LNCaP clone FGC (cell line): ENCODE results near the gene RAB40C.

Experiments used
- DNase-seq: peaks from one replicate; pipeline ENCODE4 v3.0.0-alpha.2; 2011; ENCODE audit warnings: low read depth
- H3K4me3 ChIP-seq: 2 replicates; pipeline ENCODE4 v1.5.1; 2011; ENCODE audit warnings: mild to moderate bottlenecking, low read depth, low read length, control low read depth
- TF ChIP-seq, protein P1 (sequence below): IDR thresholded peaks from 2 replicates; pipeline ENCODE4 v1.5.1; 2012; ENCODE audit warnings: mild to moderate bottlenecking; ENCODE audit not compliant: control insufficient read depth, insufficient read depth; ENCODE audit errors: extremely low read depth

RAB40C gene

DNA sequence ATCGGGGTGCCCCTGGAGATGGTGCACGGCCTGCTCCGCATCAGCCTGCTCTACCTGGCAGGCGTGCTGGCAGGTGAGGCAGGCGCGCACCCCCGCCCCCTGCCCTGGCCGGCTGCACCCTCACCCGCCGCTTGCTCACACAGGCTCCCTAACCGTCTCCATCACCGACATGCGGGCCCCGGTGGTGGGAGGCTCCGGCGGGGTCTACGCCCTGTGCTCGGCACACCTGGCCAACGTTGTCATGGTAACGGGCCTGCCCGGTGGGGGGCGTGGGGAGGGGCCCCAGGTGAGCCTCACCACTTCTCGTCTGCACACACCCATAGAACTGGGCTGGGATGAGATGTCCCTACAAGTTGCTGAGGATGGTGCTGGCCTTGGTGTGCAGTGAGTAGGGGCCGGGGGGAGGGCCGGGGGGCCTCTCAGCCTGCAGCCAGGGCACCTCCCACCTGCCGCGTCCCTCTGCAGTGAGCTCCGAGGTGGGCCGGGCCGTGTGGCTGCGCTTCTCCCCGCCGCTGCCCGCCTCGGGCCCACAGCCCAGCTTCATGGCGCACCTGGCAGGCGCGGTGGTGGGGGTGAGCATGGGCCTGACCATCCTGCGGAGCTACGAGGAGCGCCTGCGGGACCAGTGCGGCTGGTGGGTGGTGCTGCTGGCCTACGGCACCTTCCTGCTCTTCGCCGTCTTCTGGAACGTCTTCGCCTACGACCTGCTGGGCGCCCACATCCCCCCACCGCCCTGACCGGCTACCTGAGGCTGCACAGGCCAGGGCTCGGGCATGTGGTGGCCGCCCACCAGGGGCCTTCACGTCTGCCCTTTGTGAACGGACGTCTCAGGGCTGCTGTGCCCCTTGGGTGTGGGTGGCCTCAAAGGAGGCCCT is 87.7 kb downstream of the RAB40C start:
- H3K4me3 ChIP-seq, result no peak overlapping the region
- TF ChIP-seq, protein P1, sequence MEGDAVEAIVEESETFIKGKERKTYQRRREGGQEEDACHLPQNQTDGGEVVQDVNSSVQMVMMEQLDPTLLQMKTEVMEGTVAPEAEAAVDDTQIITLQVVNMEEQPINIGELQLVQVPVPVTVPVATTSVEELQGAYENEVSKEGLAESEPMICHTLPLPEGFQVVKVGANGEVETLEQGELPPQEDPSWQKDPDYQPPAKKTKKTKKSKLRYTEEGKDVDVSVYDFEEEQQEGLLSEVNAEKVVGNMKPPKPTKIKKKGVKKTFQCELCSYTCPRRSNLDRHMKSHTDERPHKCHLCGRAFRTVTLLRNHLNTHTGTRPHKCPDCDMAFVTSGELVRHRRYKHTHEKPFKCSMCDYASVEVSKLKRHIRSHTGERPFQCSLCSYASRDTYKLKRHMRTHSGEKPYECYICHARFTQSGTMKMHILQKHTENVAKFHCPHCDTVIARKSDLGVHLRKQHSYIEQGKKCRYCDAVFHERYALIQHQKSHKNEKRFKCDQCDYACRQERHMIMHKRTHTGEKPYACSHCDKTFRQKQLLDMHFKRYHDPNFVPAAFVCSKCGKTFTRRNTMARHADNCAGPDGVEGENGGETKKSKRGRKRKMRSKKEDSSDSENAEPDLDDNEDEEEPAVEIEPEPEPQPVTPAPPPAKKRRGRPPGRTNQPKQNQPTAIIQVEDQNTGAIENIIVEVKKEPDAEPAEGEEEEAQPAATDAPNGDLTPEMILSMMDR, result no peak
- DNase-seq, result no peak

DNA sequence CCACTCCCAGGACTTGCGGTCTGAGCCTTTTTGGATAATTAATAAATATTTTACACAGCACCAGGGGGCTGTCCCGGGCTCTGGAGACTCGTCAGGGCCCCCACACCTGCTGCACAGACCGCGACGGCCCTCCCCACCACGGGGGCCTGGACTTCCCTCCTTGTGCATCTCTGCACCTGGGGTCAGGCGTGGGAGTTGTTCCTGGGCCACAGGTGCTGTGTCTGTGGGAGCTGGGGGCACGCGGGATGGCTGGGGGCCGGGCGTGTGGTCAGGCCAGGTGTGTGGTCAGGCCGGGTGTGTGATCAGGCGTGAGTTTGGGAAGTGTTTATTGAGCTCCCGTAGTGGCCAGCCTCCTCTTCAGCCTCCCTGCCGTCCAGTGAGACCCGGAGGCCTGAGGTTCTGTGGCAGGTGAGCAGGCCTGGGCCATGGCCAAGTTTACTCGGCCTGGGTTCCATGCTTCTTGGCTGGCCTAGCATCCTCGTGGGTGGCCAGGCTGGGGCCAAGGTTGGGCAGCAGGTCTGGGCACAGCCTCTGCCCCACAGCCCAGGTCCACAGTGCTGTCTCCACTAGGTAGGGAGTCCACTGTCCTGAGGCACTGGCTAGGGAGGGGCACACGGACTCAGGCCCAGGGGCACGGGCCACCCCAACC is 88.5 kb downstream of the RAB40C start:
- no peak overlapping the region for H3K4me3 ChIP-seq
- no peak for DNase-seq
- TF ChIP-seq, protein P1, result no peak
